HG02840 (cell line): Measurements from ENCODE around the gene PRMT1.

Experiments
- ATAC-seq: cut with Tn5 transposase; IDR thresholded peaks from one replicate; pipeline ENCODE4 v1.9.1; 2021; ENCODE audit warnings: mild to moderate bottlenecking, moderate library complexity, moderate number of reproducible peaks; ENCODE audit not compliant: unreplicated experiment, low FRiP score

The PRMT1 gene

DNA sequence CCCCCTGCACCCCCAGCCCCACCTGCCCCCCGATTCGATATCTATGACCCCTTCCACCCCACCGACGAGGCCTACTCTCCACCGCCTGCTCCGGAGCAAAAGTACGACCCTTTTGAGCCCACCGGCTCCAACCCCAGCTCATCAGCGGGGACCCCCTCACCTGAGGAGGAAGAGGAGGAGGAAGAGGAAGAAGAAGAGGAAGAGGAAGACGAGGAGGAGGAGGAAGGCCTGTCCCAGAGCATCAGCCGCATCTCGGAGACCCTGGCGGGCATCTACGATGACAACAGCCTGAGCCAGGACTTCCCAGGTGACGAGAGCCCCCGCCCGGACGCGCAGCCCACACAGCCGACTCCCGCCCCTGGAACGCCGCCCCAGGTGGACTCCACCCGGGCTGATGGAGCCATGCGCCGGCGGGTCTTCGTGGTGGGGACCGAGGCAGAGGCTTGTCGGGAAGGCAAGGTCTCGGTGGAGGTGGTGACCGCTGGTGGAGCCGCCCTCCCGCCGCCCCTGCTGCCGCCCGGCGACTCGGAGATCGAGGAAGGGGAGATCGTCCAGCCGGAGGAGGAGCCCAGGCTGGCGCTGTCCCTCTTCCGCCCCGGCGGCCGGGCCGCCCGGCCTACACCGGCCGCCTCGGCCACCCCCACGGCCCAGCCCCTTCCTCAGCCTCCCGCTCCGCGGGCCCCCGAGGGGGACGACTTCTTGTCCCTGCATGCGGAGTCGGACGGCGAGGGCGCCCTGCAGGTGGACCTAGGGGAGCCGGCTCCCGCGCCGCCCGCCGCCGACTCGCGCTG, 25.8 kb upstream of the PRMT1 start:
- no peak for ATAC-seq

- ATAC-seq, result no peak
These were observed 25.1 kb upstream of the PRMT1 start for GRCh38 chr19:49651820-49652550.

DNA sequence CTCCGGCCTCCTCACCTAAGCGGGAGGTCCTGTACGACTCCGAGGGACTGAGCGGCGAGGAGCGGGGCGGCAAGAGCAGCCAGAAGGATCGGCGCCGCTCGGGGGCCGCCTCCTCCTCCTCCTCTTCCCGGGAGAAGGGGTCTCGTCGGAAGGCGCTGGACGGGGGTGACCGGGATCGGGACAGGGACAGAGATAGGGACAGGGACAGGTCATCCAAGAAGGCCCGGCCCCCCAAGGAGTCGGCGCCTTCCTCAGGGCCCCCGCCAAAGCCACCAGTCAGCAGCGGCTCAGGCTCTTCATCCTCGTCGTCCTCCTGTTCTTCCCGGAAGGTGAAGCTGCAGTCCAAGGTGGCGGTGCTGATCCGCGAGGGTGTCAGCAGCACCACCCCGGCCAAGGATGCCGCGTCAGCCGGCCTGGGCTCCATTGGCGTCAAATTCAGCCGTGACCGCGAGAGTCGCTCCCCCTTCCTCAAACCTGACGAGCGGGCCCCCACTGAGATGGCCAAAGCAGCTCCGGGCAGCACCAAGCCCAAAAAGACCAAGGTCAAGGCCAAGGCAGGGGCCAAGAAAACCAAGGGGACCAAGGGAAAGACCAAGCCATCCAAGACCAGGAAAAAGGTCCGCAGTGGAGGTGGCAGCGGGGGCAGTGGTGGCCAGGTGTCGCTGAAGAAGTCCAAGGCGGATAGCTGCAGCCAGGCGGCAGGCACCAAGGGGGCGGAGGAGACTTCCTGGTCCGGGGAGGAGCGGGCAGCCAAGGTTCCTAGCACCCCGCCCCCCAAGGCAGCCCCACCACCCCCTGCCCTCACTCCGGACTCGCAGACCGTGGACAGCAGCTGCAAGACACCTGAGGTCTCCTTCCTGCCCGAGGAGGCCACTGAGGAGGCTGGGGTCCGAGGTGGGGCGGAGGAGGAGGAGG, 24.3 kb upstream of the PRMT1 start:
- ATAC-seq, result no peak

DNA sequence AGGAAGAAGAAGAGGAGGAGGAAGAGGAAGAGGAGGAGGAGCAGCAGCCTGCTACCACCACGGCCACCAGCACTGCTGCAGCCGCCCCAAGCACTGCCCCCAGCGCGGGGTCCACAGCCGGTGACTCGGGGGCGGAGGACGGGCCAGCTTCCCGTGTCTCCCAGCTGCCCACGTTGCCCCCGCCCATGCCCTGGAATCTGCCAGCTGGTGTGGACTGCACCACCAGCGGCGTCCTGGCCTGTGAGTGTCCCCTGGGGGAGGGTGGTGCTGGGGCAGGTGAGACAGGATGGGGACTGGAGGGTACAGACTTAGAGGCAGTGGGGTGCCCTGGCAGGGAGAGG, 23.6 kb upstream of the PRMT1 start:
- ATAC-seq, result no peak

GRCh38 chr19:49654581-49654980, 22.5 kb upstream of the PRMT1 start:
- ATAC-seq, result no peak

DNA sequence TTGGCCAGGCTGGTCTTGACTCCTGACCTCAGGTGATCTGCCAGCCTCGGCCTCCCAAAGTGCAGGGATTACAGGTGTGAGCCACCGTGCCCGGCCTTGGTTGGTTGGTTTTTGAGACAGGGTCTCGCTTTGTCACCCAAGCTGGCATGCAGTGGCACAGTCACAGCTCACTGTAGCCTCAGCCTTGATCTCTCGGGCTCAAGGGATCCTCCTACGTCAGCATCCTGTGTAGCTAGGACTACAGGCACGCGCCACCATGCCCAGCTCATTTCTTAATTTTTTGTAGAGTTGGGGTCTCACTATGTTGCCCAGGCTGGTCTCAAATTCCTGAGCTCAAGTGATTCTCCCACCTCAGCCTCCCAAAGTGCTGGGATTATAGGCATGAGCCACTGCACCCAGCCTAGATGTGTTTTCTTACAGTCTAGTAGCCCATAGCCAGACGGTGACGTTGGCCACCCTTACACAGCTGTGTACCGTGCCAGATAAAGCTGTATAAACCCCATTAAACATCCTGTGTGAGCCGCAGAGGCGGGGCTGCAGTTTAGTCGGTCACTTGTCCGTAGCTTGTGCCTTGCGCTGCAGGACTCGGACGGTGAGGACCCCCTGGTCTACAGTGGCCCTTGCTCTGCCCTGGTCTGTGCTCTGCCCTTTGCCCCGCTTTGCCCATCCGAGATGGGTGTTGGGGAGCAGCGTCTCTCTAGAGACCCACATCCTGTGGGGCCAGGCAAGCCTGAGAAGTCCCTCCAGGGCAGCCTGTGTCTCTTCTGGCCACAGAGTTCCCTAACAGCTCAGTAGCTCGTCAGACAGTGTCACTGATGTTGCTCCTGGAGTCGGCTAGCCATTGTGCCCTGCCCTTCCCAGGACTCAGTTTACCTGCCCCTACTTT, 21.3 kb upstream of the PRMT1 start:
- no peak for ATAC-seq

DNA sequence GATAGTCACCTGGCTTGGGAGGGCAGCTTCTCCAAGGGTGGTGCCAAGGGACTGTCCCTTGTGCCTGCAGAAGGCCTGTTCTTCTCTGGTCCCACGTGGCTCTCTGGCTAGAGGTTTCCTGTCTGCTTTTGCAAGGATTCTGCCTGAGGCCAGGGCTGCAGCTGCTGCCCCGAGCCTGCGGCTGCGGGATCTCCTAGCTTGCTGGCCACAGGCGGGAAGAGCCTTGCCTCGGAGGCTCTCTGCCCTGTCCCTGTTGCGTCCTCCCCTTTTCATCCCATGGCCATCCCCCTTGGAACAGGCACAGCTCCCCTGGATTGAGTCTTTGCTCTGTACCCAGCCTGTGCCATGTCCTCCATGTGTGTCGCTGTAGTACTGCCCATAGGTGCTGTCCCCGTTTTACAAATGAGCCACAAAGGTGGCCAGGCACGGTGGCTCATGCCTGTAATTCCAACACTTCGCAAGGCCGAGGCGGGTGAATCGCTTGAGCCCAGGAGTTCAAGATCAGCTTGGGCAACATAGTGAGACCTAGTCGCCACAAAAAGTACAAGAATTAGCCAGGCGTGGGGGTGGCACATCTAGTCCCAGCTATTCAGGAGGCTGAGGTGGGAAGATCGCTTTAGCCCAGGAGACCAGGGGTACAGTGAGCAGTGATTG, 20.5 kb upstream of the PRMT1 start:
- no peak for ATAC-seq

GRCh38 chr19:49657493-49658138, 19.5 kb upstream of the PRMT1 start:
- ATAC-seq, result no peak

DNA sequence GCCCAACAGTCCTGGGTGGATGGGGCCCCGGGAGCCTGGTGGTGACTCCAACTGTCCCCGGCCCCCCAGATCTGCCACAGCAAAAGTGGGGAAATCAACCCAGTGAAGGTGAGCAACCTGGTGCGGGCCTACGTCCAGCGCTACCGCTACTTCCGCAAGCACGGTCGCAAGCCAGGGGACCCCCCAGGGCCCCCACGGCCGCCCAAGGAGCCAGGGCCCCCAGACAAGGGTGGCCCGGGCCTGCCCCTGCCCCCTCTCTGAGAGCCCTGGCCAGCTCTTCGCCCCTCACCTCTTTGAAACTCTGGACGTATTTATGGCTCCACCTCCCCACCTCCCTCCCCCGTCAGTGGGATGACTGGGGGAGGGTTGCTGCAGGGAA, 18.9 kb upstream of the PRMT1 start:
- ATAC-seq, result no peak

GRCh38 chr19:49658566-49659442, 18.3 kb upstream of the PRMT1 start:
- no peak for ATAC-seq

DNA sequence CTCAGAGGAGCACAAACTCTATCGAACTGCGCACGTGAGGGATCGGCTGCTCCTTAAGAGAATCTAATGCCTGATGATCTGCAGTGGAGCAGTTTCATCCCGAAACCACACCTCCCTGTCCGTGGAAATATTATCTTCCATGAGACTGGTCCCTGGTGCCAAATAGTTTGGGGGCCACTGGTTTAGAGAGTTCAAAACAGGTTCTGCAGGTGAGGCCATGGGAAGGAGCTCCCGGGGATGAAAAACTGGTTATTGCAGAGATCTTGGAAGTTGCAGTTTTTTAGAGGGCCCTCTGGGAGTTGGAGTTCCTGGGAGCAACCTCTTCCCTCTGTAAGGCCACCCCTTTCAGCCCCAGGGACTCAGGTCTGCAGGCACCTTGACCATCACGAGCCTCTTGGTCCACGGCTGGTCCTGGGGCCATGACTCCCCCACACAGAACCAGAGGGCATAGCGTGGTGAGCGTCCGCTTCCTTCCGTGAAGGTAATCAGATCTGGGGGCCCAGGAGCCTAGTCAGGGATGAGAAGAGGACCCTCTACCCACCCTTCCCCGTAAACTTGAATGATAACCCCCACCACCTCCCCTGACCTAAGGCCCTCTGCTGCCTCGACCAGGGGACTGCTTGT, 16.6 kb upstream of the PRMT1 start:
- ATAC-seq, result no peak

GRCh38 chr19:49662011-49662410, 15.1 kb upstream of the PRMT1 start:
- no peak for ATAC-seq

DNA sequence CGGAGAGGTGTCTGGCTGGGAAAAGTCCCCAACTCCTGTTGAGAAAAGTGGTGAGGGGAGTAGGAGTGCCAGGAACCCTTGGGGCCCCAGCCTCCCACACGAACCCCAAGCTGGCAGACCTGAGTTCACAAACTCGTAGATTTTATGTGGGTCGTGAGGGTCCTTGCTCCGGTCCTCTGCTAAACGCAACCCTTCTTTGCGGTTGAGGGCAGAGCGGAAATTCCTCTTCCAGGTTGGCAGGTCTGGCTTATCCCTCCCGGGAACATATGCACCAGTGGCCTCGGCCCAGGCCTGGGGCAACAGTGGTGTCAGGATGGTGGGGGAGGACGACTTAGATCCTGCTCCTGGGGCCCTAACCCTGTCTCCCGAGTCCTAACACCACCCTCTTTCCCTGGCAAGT, 13.8 kb upstream of the PRMT1 start:
- no peak for ATAC-seq

GRCh38 chr19:49664171-49665035, 12.7 kb upstream of the PRMT1 start:
- no peak for ATAC-seq

DNA sequence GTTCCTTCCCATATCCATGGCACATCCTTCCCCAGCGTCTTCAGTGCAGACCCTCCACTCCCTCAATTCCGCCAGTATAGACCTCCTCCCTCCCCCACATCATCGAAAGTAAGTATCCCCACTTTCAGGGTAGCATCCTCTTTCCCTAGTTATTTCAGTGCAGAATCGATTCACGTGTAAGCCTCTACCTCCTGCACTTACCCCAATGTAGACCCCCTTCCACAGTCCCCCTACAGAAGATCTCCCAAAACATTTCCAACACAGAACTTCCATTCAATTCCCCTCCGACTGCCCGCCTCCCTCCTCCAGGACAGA, 12.1 kb upstream of the PRMT1 start:
- no peak for ATAC-seq

DNA sequence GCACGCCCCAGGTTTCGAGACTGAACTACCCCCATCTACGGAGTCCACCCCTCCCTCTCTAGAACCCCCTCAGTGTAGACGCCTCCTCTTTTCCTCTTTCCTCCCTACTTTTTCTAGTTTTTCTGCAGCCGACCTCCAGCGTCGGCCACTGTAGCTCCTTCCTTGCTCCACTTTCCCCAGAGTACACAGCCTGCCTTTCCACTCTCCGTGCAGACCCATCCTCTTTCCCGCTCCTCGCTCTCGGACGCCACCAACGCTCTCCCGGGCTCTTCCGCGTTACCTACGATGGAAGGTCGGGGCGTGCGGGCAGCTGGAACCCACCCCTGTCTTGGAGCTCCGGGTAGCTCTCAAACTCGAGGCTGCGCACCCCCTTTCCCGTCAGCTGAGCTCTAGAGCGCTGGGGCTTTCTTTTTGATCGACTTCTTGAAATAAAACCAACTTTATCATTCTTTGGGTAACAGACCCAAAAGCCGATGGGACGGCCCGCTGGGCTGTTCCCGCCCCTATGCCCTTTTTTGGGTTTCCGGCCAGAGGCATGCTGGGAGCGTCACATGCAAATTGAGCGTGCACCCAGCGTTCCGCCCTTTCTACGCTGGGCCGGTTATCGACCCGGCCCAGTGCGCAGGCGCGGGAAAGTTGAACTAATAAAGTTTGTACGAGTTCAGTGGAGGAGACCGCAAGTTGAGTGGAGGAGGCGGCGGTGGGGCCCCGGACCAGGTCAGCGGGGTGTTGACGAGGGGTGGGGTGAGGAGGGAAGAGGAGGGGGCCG, 11.5 kb upstream of the PRMT1 start, which contains the start of the genes BCL2L12 and IRF3:
Gene BCL2L12 (plus strand): TSS at position 583 of the 769 bp plus-strand sequence. CDS start 760 bp downstream, outside the sequence.
Gene IRF3 (minus strand): TSS at position 507 of the 769 bp plus-strand sequence. CDS start 1,019 bp downstream, outside the sequence.
- peak; percentile 93 for ATAC-seq
